GM21786 (cell line): Measurements from ENCODE around the gene ITPRID2.
"Not testable (repeated sequence)": the region's sequence is repeated elsewhere in the genome, so short reads cannot be mapped to it uniquely, and the experiment has no call there.

Source experiments
- ATAC-seq: cut with Tn5 transposase; IDR thresholded peaks from one replicate; pipeline ENCODE4 v1.9.1; 2021; ENCODE audit not compliant: unreplicated experiment

ITPRID2 gene

GRCh38 chr2:181915102-181915501, 23.6 kb downstream of the ITPRID2 start:
- no peak for ATAC-seq

DNA sequence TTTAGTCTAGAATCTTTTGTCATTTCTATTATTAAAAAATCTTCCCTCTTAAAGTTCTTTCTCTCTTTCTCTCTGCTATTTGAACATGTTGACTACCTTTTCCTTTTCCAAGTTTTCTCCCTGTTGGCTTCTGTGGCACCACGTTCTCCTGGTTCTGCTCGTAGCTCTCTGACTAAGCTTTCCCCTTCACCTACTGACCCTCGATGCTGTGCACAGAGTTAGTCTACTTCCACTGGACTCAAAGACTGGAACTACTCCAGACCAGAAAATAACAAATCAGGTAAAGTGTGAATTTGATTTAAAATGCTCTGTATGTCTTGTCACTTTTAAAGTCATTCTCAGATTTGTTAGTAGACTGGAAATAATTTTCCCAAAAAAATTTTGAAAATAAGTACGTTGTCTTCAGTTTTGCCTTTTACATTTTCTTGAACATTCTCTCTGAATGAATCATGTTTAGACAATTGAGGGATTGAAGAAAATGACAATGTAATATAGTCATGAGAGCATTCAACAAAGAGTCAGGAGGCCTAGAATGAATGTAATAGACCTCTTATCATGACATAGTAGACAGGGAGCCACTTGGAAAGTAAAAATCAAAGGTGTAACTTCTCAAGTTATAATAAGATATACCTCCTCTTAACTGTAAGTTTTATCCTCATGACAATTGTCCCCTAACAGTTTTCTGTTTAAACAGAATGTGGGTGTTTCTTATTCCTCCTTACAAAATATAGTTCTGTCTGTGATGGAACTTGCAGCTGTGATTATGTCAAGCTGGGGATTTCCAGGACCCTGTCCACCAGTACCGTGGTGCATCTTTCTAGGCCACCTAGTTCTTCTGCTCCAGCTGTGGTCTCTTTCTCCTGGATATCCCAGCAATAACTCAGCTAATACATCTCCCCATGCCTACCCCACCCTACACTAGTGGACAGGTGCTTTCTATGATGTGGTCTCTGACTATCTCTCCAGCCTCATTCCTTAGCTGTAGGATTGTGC, 25.5 kb downstream of the ITPRID2 start:
- ATAC-seq: no peak

- ATAC-seq: no peak
Measured at GRCh38 chr2:181918188-181918587, 26.7 kb downstream of the ITPRID2 start.

DNA sequence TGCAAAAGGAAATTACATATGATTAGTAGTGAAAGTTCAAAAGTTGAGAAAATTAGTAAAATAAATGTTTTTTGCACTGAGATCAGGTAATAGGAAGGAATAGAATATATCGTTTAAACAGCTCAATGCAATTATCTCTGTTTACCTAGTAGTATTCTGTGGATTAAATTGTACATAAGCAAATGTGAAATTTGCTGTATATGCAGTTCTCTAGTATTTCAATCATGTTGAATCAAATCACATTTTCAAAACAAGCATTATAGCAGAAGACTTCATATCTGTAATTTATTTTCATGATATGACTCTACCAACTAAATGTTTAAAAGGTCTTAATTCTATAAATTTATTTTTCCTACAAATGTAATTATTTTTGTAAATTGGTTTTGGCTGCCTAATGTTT, 31.6 kb downstream of the ITPRID2 start:
- ATAC-seq: no peak

DNA sequence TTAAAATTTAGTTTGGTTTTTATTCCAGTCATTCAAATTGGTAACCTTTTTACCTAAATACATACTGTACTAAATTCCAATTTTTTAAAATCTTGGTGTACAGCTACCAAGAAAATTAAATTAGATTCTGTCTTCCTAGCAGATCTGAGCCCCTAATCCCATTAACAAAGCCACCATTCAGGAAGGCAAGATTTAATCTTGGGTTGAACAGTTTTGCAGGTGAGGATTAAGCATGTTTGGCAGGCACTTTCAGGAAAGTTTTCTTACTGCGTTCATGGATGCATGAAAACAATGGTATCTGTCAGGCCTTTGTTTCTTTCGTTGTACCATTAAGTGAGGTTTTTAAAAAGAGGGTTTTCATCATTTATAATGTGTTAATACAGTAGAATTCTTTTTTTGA, 32.8 kb downstream of the ITPRID2 start:
- ATAC-seq: no peak

DNA sequence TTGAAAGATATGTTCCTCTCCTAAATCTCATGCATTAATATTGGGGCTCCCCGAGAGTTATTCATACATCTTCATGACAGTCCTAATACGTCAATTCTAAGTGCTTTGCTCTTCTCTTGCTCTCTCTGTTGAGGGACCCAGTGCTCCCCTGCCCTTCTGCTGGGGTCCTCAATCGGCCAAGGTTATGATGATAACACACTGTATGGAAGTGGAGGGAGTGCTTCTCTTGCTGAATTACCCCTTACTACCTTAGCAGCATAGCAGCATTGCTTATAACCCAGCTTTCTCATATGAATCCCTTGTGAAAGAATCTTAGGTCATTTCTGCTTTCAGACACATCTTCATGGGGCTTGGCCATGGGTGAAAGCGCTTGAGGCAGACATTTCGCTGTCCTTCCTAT, 43.2 kb downstream of the ITPRID2 start:
- no peak for ATAC-seq

GRCh38 chr2:181937473-181937872, 45.9 kb downstream of the ITPRID2 start:
- no peak for ATAC-seq

DNA sequence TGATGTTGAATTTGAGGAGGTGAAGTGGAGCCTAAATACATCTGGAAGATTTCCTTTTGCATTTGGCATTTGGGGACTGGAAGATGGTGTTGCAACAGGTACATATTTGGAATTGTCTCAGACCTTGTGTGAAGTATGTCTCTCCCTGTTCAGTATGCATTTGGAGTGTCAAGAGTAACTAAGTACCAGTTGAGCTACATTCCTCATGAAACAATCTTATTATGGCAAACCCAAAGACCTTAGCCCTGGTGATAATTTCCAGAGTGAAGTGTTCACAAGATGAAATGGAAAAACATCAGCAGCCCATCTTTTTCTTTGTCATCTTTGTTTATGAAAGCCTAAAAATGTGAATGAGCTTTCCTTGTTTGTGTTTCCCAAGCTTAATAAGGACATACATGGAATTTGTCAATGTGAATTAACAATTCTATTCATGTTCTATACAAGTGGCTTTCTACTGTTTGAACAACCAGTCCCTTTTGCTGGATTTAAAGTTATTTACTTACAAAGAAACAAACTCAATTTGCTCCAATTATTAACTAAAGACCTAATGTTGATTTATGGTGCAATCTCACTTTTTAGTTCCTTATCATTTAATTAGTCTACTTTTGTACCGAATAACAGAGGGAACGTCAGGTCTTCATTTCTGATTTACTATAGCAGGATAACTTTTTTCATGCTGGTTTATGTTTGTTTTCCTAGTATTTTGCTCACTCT, 52.0 kb downstream of the ITPRID2 start:
- no peak for ATAC-seq

- no peak for ATAC-seq
Measured at GRCh38 chr2:181944164-181944913, 52.8 kb downstream of the ITPRID2 start.

- ATAC-seq: no peak
Measured at GRCh38 chr2:181944914-181945291, 53.4 kb downstream of the ITPRID2 start.

GRCh38 chr2:181946444-181947127, 55.1 kb downstream of the ITPRID2 start:
- no peak for ATAC-seq

DNA sequence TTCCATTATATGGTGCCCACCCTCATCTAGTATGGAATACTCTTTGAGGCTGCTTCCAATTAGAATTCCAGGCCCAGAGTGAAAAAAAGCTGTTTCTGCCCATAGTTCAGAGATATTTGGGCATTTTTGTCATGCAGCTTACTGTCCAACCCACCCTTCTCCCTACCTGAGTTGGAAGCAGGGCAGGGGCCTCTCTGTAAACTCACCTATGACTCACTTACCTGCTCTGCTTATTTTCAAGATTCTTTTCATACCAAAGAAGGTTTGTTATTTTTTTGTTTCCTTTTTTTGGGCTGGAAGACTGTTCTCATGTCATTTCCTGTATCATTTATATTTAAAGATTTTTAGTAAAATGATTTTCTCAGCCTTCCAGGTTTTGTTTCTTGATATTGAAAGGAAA, 55.7 kb downstream of the ITPRID2 start:
- no peak for ATAC-seq

GRCh38 chr2:181948227-181948626, 56.7 kb downstream of the ITPRID2 start:
- no peak for ATAC-seq

- ATAC-seq: no peak
Measured at GRCh38 chr2:181949047-181949446, 57.5 kb downstream of the ITPRID2 start.

GRCh38 chr2:181952404-181953226, 61.1 kb downstream of the ITPRID2 start:
- ATAC-seq: no peak

GRCh38 chr2:181953881-181954537, 62.5 kb downstream of the ITPRID2 start:
- peak; percentile 78 for ATAC-seq

DNA sequence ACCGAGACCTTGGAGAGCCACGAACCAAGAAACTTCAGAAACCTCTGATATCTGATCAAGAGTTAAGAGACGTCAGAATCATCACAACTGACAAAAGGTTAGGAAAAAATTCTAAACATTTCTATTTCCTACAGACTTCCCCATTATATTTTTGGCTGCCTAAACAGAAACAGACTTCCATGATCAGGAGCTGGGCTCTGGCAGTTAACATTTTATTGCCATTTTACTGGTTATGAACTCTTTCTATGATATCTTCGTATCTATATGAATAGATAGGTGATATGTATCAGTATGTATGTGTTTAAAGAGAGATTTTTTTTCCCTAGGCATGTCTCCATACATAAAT, 63.0 kb downstream of the ITPRID2 start:
- no peak for ATAC-seq

- ATAC-seq: no peak
Measured at GRCh38 chr2:181955010-181955409, 63.5 kb downstream of the ITPRID2 start.

- not testable (repeated sequence) for ATAC-seq
Measured at GRCh38 chr2:181955866-181956265, 64.3 kb downstream of the ITPRID2 start.

GRCh38 chr2:181957668-181958067, 66.1 kb downstream of the ITPRID2 start:
- no peak for ATAC-seq
